Measurements from ENCODE around the gene SLC40A1. TPM values are rescaled to one million over a fixed set of nuclear protein-coding genes. Genes with fewer than 3 reads are reported as not detected.

SLC40A1 gene
- total RNA-seq, 2 experiments from 2014 or later, result not detected

DNA sequence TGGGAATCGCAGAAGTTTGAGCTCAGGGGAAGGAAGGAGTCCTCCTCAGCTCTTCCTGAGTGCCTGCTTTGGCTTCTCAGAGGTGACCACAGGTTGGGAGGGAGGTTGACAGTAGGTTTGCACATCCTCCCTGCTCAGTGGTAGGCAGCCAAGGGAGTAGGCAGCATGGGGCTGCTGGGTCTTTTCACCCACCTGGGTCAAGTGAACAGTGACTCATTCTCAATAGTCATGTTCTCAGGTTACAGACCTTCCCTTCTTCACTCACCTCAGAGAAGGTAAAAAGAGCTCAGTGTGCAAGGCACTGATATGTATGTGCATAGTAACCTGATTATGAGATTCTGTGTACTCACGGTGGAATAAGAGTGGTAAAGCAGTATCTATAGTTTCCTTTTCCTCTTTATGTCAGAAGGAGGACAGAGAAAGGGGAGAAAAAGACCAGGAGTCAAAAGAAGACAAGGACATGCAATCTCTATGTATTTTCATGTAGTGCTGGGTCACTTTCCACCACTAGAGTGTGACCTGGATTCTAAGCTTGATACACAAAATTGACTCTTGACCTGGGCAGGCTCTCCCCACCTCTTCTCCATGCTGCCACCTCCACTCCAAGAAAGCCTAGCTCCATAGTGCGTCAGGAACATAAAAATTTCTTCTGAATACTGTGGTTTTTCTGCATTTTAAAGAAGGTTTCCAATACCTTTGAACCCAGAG is 44.2 kb upstream of the SLC40A1 start:
- DNase-seq (ENCODE audit: low spot score), result no peak
- Histone ChIP-seq H2AFZ (ENCODE audit: low read length) (no peak overlapping the region), H3K4me3 (ENCODE audit: low read depth, low read length, poor library complexity, severe bottlenecking) (no peak overlapping the region), H3K4me1 (ENCODE audit: insufficient read depth, low read length, poor library complexity, severe bottlenecking) (no peaks in the 10 kb centered on the region), H3K9me2 (ENCODE audit: insufficient read depth, low read length) (no peaks in the 10 kb centered on the region), H3K4me2 (ENCODE audit: low read length) (no peak overlapping the region), H3K27ac (ENCODE audit: low read depth, low read length, poor library complexity, severe bottlenecking) (no peak overlapping the region), H4K20me1 (ENCODE audit: insufficient read depth, low read length) (no peaks in the 10 kb centered on the region), H3K9me3 (ENCODE audit: low read length) (no peaks in the 10 kb centered on the region), H3K36me3 (ENCODE audit: insufficient read depth, low read length) (no peaks in the 10 kb centered on the region), H3K79me2 (ENCODE audit: insufficient read depth, low read depth, low read length) (no peaks in the 10 kb centered on the region)
- ChIA-PET CTCF (ENCODE audit: unreplicated experiment) (no interaction called here), POLR2A (interaction anchor here (0.6 to 1.2 kb wide), 4 partner anchors 9 to 694 kb away, joined by 3 to 5 read pairs (median 4); no protein-coding TSS in a partner anchor)
- BruUV-seq (replicated peaks), result no TSS peak
- no peak for TF ChIP-seq CTCF (conservative IDR thresholded peaks at IDR 0.05; ENCODE audit: low read length)
- no peak for TF ChIP-seq EZH2phosphoT487 (IDR thresholded peaks at IDR 0.05; ENCODE audit: borderline replicate concordance, low read depth, low read length)
- intact Hi-C loops (cut with micrococcal nuclease; ENCODE audit: unreplicated experiment), result no loop called here

DNA sequence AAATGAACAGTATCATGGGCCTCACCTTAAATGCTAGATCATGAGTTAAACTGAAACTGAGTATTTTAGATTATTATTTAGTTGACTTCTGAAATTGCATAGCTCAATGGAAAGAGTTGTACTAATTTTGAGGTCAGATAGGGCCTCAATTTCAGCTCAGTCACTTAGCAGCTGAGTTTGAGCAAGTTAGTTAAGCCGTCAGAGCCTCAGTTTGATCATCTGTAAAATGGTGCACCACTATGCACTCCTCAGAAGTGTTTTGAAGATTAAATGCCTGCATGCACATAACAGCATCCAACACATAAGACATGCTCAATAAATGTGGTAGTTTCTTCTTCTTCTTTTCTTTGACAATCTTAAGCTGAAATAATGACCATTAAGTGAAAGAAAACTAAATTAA is 42.5 kb upstream of the SLC40A1 start:
- H3K4me1 ChIP-seq (ENCODE audit: insufficient read depth, low read length, poor library complexity, severe bottlenecking), result no peaks in the 10 kb centered on the region
- TF ChIP-seq CTCF (conservative IDR thresholded peaks at IDR 0.05; ENCODE audit: low read length) (no peak), EZH2phosphoT487 (IDR thresholded peaks at IDR 0.05; ENCODE audit: borderline replicate concordance, low read depth, low read length) (no peak)
- H3K27ac ChIP-seq (ENCODE audit: low read depth, low read length, poor library complexity, severe bottlenecking), result no peak overlapping the region
- H3K9me3 ChIP-seq (ENCODE audit: low read length), result no peaks in the 10 kb centered on the region
- no peaks in the 10 kb centered on the region for H3K9me2 ChIP-seq (ENCODE audit: insufficient read depth, low read length)
- H4K20me1 ChIP-seq (ENCODE audit: insufficient read depth, low read length), result no peaks in the 10 kb centered on the region
- no peak overlapping the region for H2AFZ ChIP-seq (ENCODE audit: low read length)
- DNase-seq (ENCODE audit: low spot score), result no peak
- intact Hi-C loops (cut with micrococcal nuclease; ENCODE audit: unreplicated experiment), result no loop called here
- H3K4me2 ChIP-seq (ENCODE audit: low read length), result no peak overlapping the region
- ChIA-PET CTCF (ENCODE audit: unreplicated experiment) (no interaction called here), POLR2A (interaction anchor here (0.6 to 1.3 kb wide), 5 partner anchors 10 to 213 kb away, joined by 3 to 4 read pairs (median 3); no protein-coding TSS in a partner anchor)
- no TSS peak for BruUV-seq (replicated peaks)
- no peak overlapping the region for H3K4me3 ChIP-seq (ENCODE audit: low read depth, low read length, poor library complexity, severe bottlenecking)
- no peaks in the 10 kb centered on the region for H3K79me2 ChIP-seq (ENCODE audit: insufficient read depth, low read depth, low read length)
- H3K36me3 ChIP-seq (ENCODE audit: insufficient read depth, low read length), result no peaks in the 10 kb centered on the region

GRCh38 chr2:189621781-189622180 is 41.2 kb upstream of the SLC40A1 start:
- CTCF ChIA-PET (ENCODE audit: unreplicated experiment), result no interaction called here
- H4K20me1 ChIP-seq (ENCODE audit: insufficient read depth, low read length), result no peaks in the 10 kb centered on the region
- H3K79me2 ChIP-seq (ENCODE audit: insufficient read depth, low read depth, low read length), result no peaks in the 10 kb centered on the region
- intact Hi-C loops (cut with micrococcal nuclease; ENCODE audit: unreplicated experiment), result no loop called here
- TF ChIP-seq CTCF (conservative IDR thresholded peaks at IDR 0.05; ENCODE audit: low read length), result no peak
- no peak for TF ChIP-seq EZH2phosphoT487 (IDR thresholded peaks at IDR 0.05; ENCODE audit: borderline replicate concordance, low read depth, low read length)
- no peak for DNase-seq (ENCODE audit: low spot score)
- no peak overlapping the region for H2AFZ ChIP-seq (ENCODE audit: low read length)
- POLR2A ChIA-PET, result no interaction called here
- no TSS peak for BruUV-seq (replicated peaks)
- no peaks in the 10 kb centered on the region for H3K4me1 ChIP-seq (ENCODE audit: insufficient read depth, low read length, poor library complexity, severe bottlenecking)
- no peak overlapping the region for H3K4me3 ChIP-seq (ENCODE audit: low read depth, low read length, poor library complexity, severe bottlenecking)
- no peaks in the 10 kb centered on the region for H3K9me3 ChIP-seq (ENCODE audit: low read length)
- no peaks in the 10 kb centered on the region for H3K36me3 ChIP-seq (ENCODE audit: insufficient read depth, low read length)
- no peaks in the 10 kb centered on the region for H3K9me2 ChIP-seq (ENCODE audit: insufficient read depth, low read length)
- H3K4me2 ChIP-seq (ENCODE audit: low read length), result no peak overlapping the region
- H3K27ac ChIP-seq (ENCODE audit: low read depth, low read length, poor library complexity, severe bottlenecking), result no peak overlapping the region
